ENCODE data around the gene LIG1. TPM values are rescaled to one million over a fixed set of nuclear protein-coding genes. Genes with fewer than 3 reads are reported as not detected.

LIG1 gene
- total and polyA plus RNA-seq, 3 donors from 2014 or later, result 51.9 to 73.3 (median 69.7) TPM

DNA sequence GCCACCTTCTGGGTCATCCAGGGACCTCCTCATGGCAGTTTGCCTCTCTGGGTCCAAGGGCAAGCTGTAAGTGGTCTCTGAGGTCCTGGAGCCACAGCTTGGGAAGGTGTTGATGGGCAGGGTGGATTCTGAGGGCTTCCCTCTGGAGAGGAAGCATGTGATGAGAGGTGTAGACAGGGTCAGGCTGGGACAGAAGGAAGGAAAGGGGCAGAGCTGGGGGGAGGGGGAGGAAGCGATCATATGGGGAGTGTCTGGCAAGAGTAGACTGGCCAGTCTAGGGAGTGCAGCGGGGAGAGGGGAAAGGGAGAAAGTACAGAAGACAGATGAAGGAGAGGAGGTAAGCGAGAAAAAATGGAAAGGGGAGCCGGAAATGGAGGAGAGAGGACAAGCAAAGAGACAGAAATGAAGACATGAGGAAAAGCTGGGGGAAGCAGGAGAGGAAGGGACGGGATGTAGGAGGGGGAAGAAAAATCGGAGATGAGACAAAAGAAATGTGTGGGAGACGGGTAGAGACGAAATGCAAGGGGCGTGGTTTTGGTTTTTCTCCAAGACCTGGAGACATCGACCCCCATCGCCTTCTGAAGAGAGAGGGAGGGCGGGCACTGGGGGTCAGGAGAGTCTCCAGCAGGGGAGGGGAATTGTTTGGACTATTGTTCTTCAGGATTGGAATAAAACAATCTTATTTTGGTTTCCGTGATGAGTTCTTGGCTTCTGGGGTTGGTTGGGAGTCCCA lies 27.0 kb upstream of the LIG1 start:
- no peaks in the 10 kb centered on the region for H3K36me3 ChIP-seq (ENCODE audit: low read depth, missing control alignments)
- WGBS, 2 donors, result 34 to 48% methylated on average over 13 of the region's 13 CpGs
- no peaks in the 10 kb centered on the region for H3K9me3 ChIP-seq
- H3K4me3 ChIP-seq, result no peak overlapping the region
- H3K27ac ChIP-seq, result no peak overlapping the region
- no peak for TF ChIP-seq POLR2A (IDR thresholded peaks at IDR 0.05)
- TF ChIP-seq, protein P1, sequence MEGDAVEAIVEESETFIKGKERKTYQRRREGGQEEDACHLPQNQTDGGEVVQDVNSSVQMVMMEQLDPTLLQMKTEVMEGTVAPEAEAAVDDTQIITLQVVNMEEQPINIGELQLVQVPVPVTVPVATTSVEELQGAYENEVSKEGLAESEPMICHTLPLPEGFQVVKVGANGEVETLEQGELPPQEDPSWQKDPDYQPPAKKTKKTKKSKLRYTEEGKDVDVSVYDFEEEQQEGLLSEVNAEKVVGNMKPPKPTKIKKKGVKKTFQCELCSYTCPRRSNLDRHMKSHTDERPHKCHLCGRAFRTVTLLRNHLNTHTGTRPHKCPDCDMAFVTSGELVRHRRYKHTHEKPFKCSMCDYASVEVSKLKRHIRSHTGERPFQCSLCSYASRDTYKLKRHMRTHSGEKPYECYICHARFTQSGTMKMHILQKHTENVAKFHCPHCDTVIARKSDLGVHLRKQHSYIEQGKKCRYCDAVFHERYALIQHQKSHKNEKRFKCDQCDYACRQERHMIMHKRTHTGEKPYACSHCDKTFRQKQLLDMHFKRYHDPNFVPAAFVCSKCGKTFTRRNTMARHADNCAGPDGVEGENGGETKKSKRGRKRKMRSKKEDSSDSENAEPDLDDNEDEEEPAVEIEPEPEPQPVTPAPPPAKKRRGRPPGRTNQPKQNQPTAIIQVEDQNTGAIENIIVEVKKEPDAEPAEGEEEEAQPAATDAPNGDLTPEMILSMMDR (IDR thresholded peaks at IDR 0.05), result no peak
- peaks cover 3% of the 10 kb centered on the region for H3K4me1 ChIP-seq
- intact Hi-C loops (cut with DNase I; ENCODE audit: low total_unique reads), result no loop called here
- no peak for DNase-seq
- H3K27me3 ChIP-seq, result no peaks in the 10 kb centered on the region

DNA sequence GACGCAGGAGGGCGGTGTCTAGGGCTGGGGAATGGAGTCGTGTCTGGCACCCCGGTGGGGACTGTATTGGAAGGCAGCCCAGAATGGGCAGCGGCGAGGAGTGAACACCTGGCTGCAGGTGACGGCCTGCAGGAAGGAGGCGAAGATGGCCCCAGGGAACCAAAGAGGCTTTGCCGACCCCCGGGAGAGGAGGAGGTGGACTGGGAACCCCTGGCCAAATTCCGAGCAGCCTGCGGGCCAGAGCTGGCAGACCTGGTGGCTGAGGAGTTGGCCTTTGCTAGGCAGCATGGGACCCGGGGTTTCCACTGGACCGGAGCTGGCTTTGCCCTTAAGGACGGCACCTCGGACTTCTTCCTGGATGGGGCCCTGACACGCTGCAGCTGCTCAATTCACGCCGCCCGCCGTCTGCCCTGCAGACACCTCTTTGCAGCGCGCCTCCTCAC lies 26.2 kb upstream of the LIG1 start:
- Histone ChIP-seq H3K27me3 (no peaks in the 10 kb centered on the region), H3K4me3 (no peak overlapping the region), H3K36me3 (ENCODE audit: low read depth, missing control alignments) (no peaks in the 10 kb centered on the region), H3K4me1 (peaks cover 3% of the 10 kb centered on the region), H3K27ac (no peak overlapping the region), H3K9me3 (no peaks in the 10 kb centered on the region)
- DNase-seq, result no peak
- intact Hi-C loops (cut with DNase I; ENCODE audit: low total_unique reads), result no loop called here
- TF ChIP-seq, protein P1 (IDR thresholded peaks at IDR 0.05), result no peak
- no peak for TF ChIP-seq POLR2A (IDR thresholded peaks at IDR 0.05)
- 54 to 75% methylated on average over 15 to 19 of the region's 23 CpGs for WGBS, 2 donors

DNA sequence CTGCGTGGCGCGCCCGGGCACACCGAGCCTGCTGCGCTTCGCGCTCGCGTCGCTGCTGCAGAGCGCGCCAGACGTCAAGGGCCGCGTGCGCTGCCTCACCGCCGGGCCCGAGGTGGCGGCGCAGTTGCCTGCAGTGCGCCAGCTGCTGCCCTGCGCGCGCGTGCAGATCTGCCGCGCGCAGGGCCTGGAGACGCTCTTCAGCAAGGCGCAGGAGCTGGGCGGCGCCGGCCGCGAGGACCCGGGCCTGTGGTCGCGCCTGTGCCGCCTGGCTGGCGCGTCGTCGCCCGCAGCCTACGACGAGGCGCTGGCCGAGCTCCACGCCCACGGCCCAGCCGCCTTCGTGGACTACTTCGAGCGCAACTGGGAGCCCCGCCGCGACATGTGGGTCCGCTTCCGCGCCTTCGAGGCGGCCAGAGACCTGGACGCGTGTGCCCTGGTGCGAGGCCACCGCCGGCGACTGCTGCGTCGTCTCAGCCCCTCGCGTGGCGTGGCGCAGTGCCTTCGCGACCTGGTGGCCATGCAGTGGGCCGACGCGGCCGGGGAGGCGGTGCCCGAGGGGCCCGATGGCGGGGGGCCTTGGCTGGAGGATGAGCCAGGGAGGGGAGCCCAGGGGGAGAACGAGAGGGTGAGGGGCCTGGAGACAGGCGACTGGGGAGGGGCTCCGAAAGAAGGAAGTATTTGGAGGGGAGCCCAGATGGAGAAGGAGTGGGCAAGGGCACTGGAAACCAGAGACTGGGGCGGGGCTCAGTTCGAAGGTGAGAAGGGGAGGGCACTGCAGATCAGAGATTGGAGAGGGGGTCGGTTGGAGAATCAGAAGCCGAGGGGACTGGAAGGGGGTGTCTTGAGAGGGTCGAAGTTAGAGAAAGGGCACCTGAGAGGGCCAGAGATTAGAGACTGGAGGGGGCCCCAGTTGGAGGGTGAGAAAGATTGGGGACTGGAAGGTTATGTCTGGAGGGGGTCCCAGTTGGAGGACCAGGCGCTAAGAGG lies 25.0 kb upstream of the LIG1 start:
- Histone ChIP-seq H3K4me3 (peak overlapping the region in 1 of 2 donors; percentile 20), H3K36me3 (ENCODE audit: low read depth, missing control alignments) (no peaks in the 10 kb centered on the region), H3K27ac (no peak overlapping the region), H3K4me1 (peaks cover 3% of the 10 kb centered on the region), H3K27me3 (no peaks in the 10 kb centered on the region), H3K9me3 (no peaks in the 10 kb centered on the region)
- intact Hi-C loops (cut with DNase I; ENCODE audit: low total_unique reads), result no loop called here
- 48 to 70% methylated on average over 29 to 54 of the region's 95 CpGs for WGBS, 2 donors
- DNase-seq, result no peak
- TF ChIP-seq, protein P1 (IDR thresholded peaks at IDR 0.05), result no peak
- TF ChIP-seq POLR2A (IDR thresholded peaks at IDR 0.05), result no peak

DNA sequence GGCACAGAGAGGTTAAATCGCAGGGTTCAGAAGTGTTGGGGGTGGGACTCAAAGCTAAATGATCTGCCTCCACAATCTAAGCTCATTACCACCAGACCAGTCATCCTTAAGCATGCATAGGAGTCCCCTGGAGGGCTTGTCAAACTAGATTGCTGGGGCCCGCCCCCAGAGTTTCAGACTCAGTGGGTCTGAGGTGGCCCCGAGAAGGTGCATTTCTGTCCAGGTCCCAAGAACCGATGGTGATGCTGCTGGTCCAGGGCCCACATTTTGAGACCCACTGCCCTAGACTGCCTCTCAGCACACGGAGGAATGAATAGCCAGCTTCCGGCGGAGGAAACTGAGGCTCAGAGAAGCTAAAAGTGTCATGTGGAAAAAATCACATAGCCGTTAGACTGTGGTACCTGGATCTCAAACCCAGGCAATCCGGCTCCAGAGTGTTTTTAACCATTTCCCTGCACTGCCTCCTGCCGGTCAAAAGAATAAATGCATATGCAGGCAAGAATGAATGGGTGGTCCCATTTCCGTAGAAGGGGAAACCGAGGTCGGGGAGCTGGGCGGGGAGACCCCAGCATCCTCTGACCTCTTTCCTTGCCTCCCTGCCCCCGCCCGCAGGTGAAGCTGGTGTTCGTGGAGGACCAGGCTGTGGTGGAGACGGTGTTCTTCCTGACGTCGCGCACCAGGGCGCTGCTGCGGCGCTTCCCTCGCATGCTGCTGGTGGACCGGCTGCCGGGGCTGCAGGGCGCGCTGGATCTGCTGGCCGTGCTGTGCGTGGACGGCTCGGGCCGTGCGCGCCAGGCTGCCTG lies 24.1 kb upstream of the LIG1 start:
- WGBS, 2 donors, result 42 to 56% methylated on average over 17 to 25 of the region's 36 CpGs
- Histone ChIP-seq H3K36me3 (ENCODE audit: low read depth, missing control alignments) (no peaks in the 10 kb centered on the region), H3K27ac (no peak overlapping the region), H3K27me3 (no peaks in the 10 kb centered on the region), H3K4me3 (peak overlapping the region in 1 of 2 donors; percentile 20), H3K4me1 (peaks cover 3% of the 10 kb centered on the region), H3K9me3 (no peaks in the 10 kb centered on the region)
- DNase-seq, result no peak
- no peak for TF ChIP-seq POLR2A (IDR thresholded peaks at IDR 0.05)
- TF ChIP-seq, protein P1 (IDR thresholded peaks at IDR 0.05), result peak; percentile 7 to 46 (median 32)
- intact Hi-C loops (cut with DNase I; ENCODE audit: low total_unique reads), result no loop called here
